SK-N-MC (cell line): ENCODE data around the gene PDE1C.

Experiments
- EZH2 ChIP-seq: fragments of 200-600 bp; sonication (generic); IDR thresholded peaks from one replicate; pipeline ENCODE4 v1.6.1; 2017; ENCODE audit warnings: antibody characterized with exemption
- POLR2AphosphoS5 ChIP-seq: IDR thresholded peaks from 2 replicates; pipeline ENCODE4 v1.6.1; 2012; ENCODE audit warnings: mild to moderate bottlenecking, low read depth, low read length, borderline replicate concordance

GRCh38 chr7:32062150-32062549 lies 8.1 kb downstream of the PDE1C start:
- TF ChIP-seq EZH2 (no peak), POLR2AphosphoS5 (no peak)
